Keratinocyte (primary cell): ENCODE data around the gene NARS2. TPM values are rescaled to one million over a fixed set of nuclear protein-coding genes. Genes with fewer than 3 reads are reported as not detected.

Experiments used
- DNase-seq: peaks from one replicate; pipeline ENCODE4 v3.0.0-alpha.2; 2011; ENCODE audit warnings: low read depth, missing footprints, low spot score
- FAIRE-seq: peaks from 2 replicates; lab custom pipeline; 2011; peaks lifted over from hg19 to GRCh38; lab: Jason Lieb, UNC
- H2AFZ ChIP-seq: 2 replicates; pipeline ENCODE4 v1.6.0; 2012; ENCODE audit warnings: low read length, control low read depth, inconsistent platforms; ENCODE audit not compliant: control insufficient read depth
- H3K27ac ChIP-seq: 2 replicates; pipeline ENCODE4 v1.5.1; 2011; ENCODE audit warnings: low read length; ENCODE audit not compliant: control insufficient read depth, insufficient read depth
- H3K27me3 ChIP-seq: 3 replicates; pipeline ENCODE4 v1.6.0; 2011; ENCODE audit warnings: low read length; ENCODE audit not compliant: control insufficient read depth, insufficient read depth; ENCODE audit errors: extremely low read depth
- H3K36me3 ChIP-seq, 2 experiments: 2 replicates in 1 of 2; 3 replicates in 1 of 2; pipeline ENCODE4 v1.5.1; 2011; ENCODE audit warnings: low read length in 2 of 2, mild to moderate bottlenecking in 1 of 2; ENCODE audit not compliant: control insufficient read depth in 2 of 2, insufficient read depth in 2 of 2; ENCODE audit errors: extremely low read depth in 1 of 2
- H3K4me1 ChIP-seq: 3 replicates; pipeline ENCODE4 v1.5.1; 2011; ENCODE audit warnings: low read length; ENCODE audit not compliant: control insufficient read depth, insufficient read depth; ENCODE audit errors: extremely low read depth
- H3K4me2 ChIP-seq: 3 replicates; pipeline ENCODE4 v1.6.0; 2011; ENCODE audit warnings: low read depth, low read length; ENCODE audit not compliant: control insufficient read depth, insufficient read depth; ENCODE audit errors: extremely low read depth
- H3K4me3 ChIP-seq, 3 experiments: fragments of 200-600 bp in 1 of 3; sonication (generic) in 1 of 3; 2 replicates in 2 of 3; 3 replicates in 1 of 3; pipeline ENCODE4 v1.5.1; 2011 to 2016; ENCODE audit warnings: low read length in 3 of 3, mild to moderate bottlenecking in 3 of 3, control low read depth in 2 of 3, inconsistent platforms in 1 of 3, low read depth in 1 of 3, mixed read lengths in 1 of 3, mixed run types in 1 of 3, moderate library complexity in 1 of 3; ENCODE audit not compliant: control insufficient read depth in 2 of 3, insufficient read depth in 2 of 3; ENCODE audit errors: extremely low read depth in 1 of 3
- H3K79me2 ChIP-seq: 2 replicates; pipeline ENCODE4 v1.6.0; 2012; ENCODE audit warnings: low read length; ENCODE audit not compliant: control insufficient read depth, insufficient read depth
- H3K9ac ChIP-seq: 3 replicates; pipeline ENCODE4 v1.6.0; 2011; ENCODE audit warnings: low read length; ENCODE audit not compliant: control insufficient read depth, insufficient read depth; ENCODE audit errors: extremely low read depth
- H3K9me1 ChIP-seq: 3 replicates; pipeline ENCODE4 v1.6.0; 2011; ENCODE audit warnings: low read length; ENCODE audit not compliant: control insufficient read depth, insufficient read depth; ENCODE audit errors: extremely low read depth
- H3K9me3 ChIP-seq: 2 replicates; pipeline ENCODE4 v1.5.1; 2012; ENCODE audit warnings: low read depth, low read length; ENCODE audit not compliant: control insufficient read depth
- H4K20me1 ChIP-seq: 3 replicates; pipeline ENCODE4 v1.6.0; 2011; ENCODE audit warnings: low read length; ENCODE audit not compliant: control insufficient read depth, insufficient read depth; ENCODE audit errors: extremely low read depth
- CTCF ChIP-seq, 3 experiments: IDR thresholded peaks in 1 of 3; conservative IDR thresholded peaks in 1 of 3; optimal IDR thresholded peaks in 1 of 3; 2 replicates in 2 of 3; 3 replicates in 1 of 3; pipeline versions ENCODE3 to v1.5.1; 2011; ENCODE audit warnings: low read length in 3 of 3, mild to moderate bottlenecking in 3 of 3, moderate library complexity in 2 of 3, control low read depth in 1 of 3, inconsistent platforms in 1 of 3; ENCODE audit not compliant: insufficient read depth in 2 of 3; ENCODE audit errors: extremely low read depth in 1 of 3
- EZH2 ChIP-seq: IDR thresholded peaks from one replicate; pipeline ENCODE4 v1.6.1; 2012; ENCODE audit warnings: inconsistent platforms, mild to moderate bottlenecking, low read length, moderate library complexity
- dilution Hi-C: fragments of 300-500 bp; cut with MboI; formaldehyde crosslinking; loops from one replicate; pipeline ENCODE4 v1.7.0; 2020; ENCODE audit warnings: low sequenced_read_pairs; ENCODE audit not compliant: extremely low pct_ligation_motif_present
- polyA plus RNA-seq, 5 experiments: library from polyadenylated mRNA; depleted of rRNA in 3 of 5; stranded (reverse) in 3 of 5; stranded (forward) in 1 of 5; unstranded in 1 of 5; fragments of >200 nt; gene quantifications; 1 replicate in 1 of 5; 2 replicates in 3 of 5; 3 replicates in 1 of 5; pipeline versions ENCODE4 v1.2.1 to v1.2.3, GENCODE V29; 2011 to 2012; ENCODE audit warnings: missing spikeins in 2 of 5, low read depth in 1 of 5, low replicate concordance in 1 of 5

Gene NARS2
- polyA plus RNA-seq, 1 donor (not counting 4 experiments of a cell fraction or from before 2014, with no cell fraction given), result 28.8 TPM

GRCh38 chr11:78400116-78400515 is 174.5 kb downstream of the NARS2 start:
- DNase-seq (no peak), FAIRE-seq (no peak)
- no peaks in the 10 kb centered on the region for H4K20me1 ChIP-seq
- no peak overlapping the region for H3K27ac ChIP-seq
- no peaks in the 10 kb centered on the region for H3K36me3 ChIP-seq
- H3K9me1 ChIP-seq, result no peaks in the 10 kb centered on the region
- H3K4me3 ChIP-seq, result no peak overlapping the region
- no peak overlapping the region for H2AFZ ChIP-seq
- H3K4me1 ChIP-seq, result no peaks in the 10 kb centered on the region
- no peak overlapping the region for H3K4me2 ChIP-seq
- H3K27me3 ChIP-seq, result no peaks in the 10 kb centered on the region
- H3K9ac ChIP-seq, result no peak overlapping the region
- dilution Hi-C loops, result no loop called here
- H3K9me3 ChIP-seq, result no peaks in the 10 kb centered on the region
- H3K79me2 ChIP-seq, result no peaks in the 10 kb centered on the region
- no peak for TF ChIP-seq CTCF (optimal IDR thresholded peaks at IDR 0.05 in 1 of 3, IDR thresholded peaks at IDR 0.05 in 1 of 3, conservative IDR thresholded peaks at IDR 0.05 in 1 of 3; ENCODE audit: extremely low read depth in 1 of 3, insufficient read depth in 2 of 3, low read length in 3 of 3)
- no peak for TF ChIP-seq EZH2

GRCh38 chr11:78399136-78399535 is 175.5 kb downstream of the NARS2 start:
- no peak for TF ChIP-seq CTCF (optimal IDR thresholded peaks at IDR 0.05 in 1 of 3, IDR thresholded peaks at IDR 0.05 in 1 of 3, conservative IDR thresholded peaks at IDR 0.05 in 1 of 3; ENCODE audit: extremely low read depth in 1 of 3, insufficient read depth in 2 of 3, low read length in 3 of 3)
- no peak for TF ChIP-seq EZH2
- dilution Hi-C loops, result no loop called here
- H3K9ac ChIP-seq, result no peak overlapping the region
- no peak overlapping the region for H2AFZ ChIP-seq
- no peaks in the 10 kb centered on the region for H4K20me1 ChIP-seq
- no peak overlapping the region for H3K4me2 ChIP-seq
- no peaks in the 10 kb centered on the region for H3K9me1 ChIP-seq
- no peaks in the 10 kb centered on the region for H3K9me3 ChIP-seq
- no peaks in the 10 kb centered on the region for H3K36me3 ChIP-seq
- no peaks in the 10 kb centered on the region for H3K27me3 ChIP-seq
- no peak overlapping the region for H3K4me3 ChIP-seq
- no peaks in the 10 kb centered on the region for H3K4me1 ChIP-seq
- H3K79me2 ChIP-seq, result no peaks in the 10 kb centered on the region
- DNase-seq (no peak), FAIRE-seq (no peak)
- H3K27ac ChIP-seq, result no peak overlapping the region
